ENCODE measurements around the gene UNC5A. TPM values are rescaled to one million over a fixed set of nuclear protein-coding genes. Genes with fewer than 3 reads are reported as not detected.

Gene UNC5A
- total and polyA plus RNA-seq, 10 of the 15 experiments (the other 5 are each of a cell fraction or from before 2014, with no cell fraction given), result not detected

- TF ChIP-seq YY1 (IDR thresholded peaks at IDR 0.05; ENCODE audit: low read depth, low read length) (0 out of 2 replicates have a peak, but pooled peaks have one; percentile 40), SIX5 (IDR thresholded peaks at IDR 0.05; ENCODE audit: low read depth, low read length, severe bottlenecking) (no peak), ZBTB40 (IDR thresholded peaks at IDR 0.05; ENCODE audit: borderline replicate concordance) (peak; percentile 84), RCOR1 (conservative IDR thresholded peaks at IDR 0.05; ENCODE audit: low read depth, low read length) (peak; percentile 98), HDAC2 (IDR thresholded peaks at IDR 0.05) (peak; percentile 87; the same call in 1 of the 2 replicates), ZNF24 (IDR thresholded peaks at IDR 0.05) (no peak)
Observed at GRCh38 chr5:176837707-176838115, 27.4 kb downstream of the UNC5A start (continued).

GRCh38 chr5:176843673-176844072, 33.3 kb downstream of the UNC5A start:
- no peak overlapping the region for H3K27ac ChIP-seq (ENCODE audit: control insufficient read depth, insufficient read depth)
- BruUV-seq (replicated peaks), result no TSS peak
- H3K4me2 ChIP-seq (ENCODE audit: control insufficient read depth, insufficient read depth), result no peak overlapping the region
- H3K4me3 ChIP-seq, result no peak overlapping the region
- POLR2A ChIA-PET, result no interaction called here
- DNase-seq (ENCODE audit: low read depth, low spot score) (no peak), ATAC-seq (no peak), FAIRE-seq (no peak)
- CTCF ChIA-PET, result no interaction called here
- whole genome bisulfite sequencing (ENCODE audit: insufficient coverage, insufficient replicate concordance, low lambda C conversion rate, missing lambda C conversion rate), result 45% methylated on average over 21 of the region's 21 CpGs
- no peak overlapping the region for H2AFZ ChIP-seq (ENCODE audit: control insufficient read depth, low read depth, low read length)
- RAD21 ChIA-PET (ENCODE audit: unreplicated experiment), result no interaction called here
- no peaks in the 10 kb centered on the region; a peak in 1 of 4 replicates for H3K27me3 ChIP-seq (replicated peaks in 1 of 2; ENCODE audit: control insufficient read depth in 2 of 2, insufficient read depth in 2 of 2, low read length in 1 of 2)
- no peaks in the 10 kb centered on the region for H3K4me1 ChIP-seq (ENCODE audit: control insufficient read depth, insufficient read depth, low read length)
- in situ Hi-C loops (cut with MboI), result no loop called here
- H4K20me1 ChIP-seq (ENCODE audit: control insufficient read depth, insufficient read depth), result no peaks in the 10 kb centered on the region
- H3K79me2 ChIP-seq (ENCODE audit: control insufficient read depth, insufficient read depth, low read length), result no peaks in the 10 kb centered on the region
- SMC1A ChIA-PET (ENCODE audit: uncharacterized antibody, unreplicated experiment), result no interaction called here
- no peaks in the 10 kb centered on the region for H3K9me3 ChIP-seq (replicated peaks; ENCODE audit: control insufficient read depth, insufficient read depth, low read length)
- intact Hi-C loops (cut with micrococcal nuclease; ENCODE audit: unreplicated experiment), result no loop called here
- H3K9ac ChIP-seq (ENCODE audit: control insufficient read depth, insufficient read depth, low read length), result no peak overlapping the region
- no peaks in the 10 kb centered on the region for H3K36me3 ChIP-seq (ENCODE audit: control insufficient read depth in 2 of 2, insufficient read depth in 2 of 2, low read length in 1 of 2)
- no peak for TF ChIP-seq CBFB (IDR thresholded peaks at IDR 0.05; ENCODE audit: low read depth)
- no peak for TF ChIP-seq ASH2L (IDR thresholded peaks at IDR 0.05; ENCODE audit: borderline replicate concordance, low read depth)
- no peak for TF ChIP-seq ATF3 (IDR thresholded peaks at IDR 0.05; ENCODE audit: borderline replicate concordance, extremely low read depth, low read depth, low read length)
- TF ChIP-seq STAT3 (IDR thresholded peaks at IDR 0.05; ENCODE audit: low read depth, low read length), result no peak
- no peak for TF ChIP-seq HDAC2 (IDR thresholded peaks at IDR 0.05)
- no peak for TF ChIP-seq PBX3 (IDR thresholded peaks at IDR 0.05; ENCODE audit: insufficient replicate concordance, low read depth, low read length)
- no peak for TF ChIP-seq RAD21 (IDR thresholded peaks at IDR 0.05; ENCODE audit: insufficient read depth, low read depth, low read length)
- no peak for TF ChIP-seq DPF2 (IDR thresholded peaks at IDR 0.05)
- no peak for TF ChIP-seq SKIL (IDR thresholded peaks at IDR 0.05; ENCODE audit: low read depth, poor library complexity, severe bottlenecking)
- no peak for TF ChIP-seq ZNF217 (IDR thresholded peaks at IDR 0.05)

All from GM12878 (cell line).